Measurements from ENCODE around the gene SNRNP70.

Gene SNRNP70

GRCh38 chr19:49150106-49150943 is 65.1 kb downstream of the SNRNP70 start:
- peak; percentile 77 for DNase-seq (ENCODE audit: low spot score)
- no peak for TF ChIP-seq CTCF (IDR thresholded peaks at IDR 0.05; ENCODE audit: extremely low read depth, missing control alignments)

GRCh38 chr19:49150944-49151243 is 65.6 kb downstream of the SNRNP70 start:
- TF ChIP-seq CTCF (IDR thresholded peaks at IDR 0.05; ENCODE audit: extremely low read depth, missing control alignments) = no peak
- DNase-seq (ENCODE audit: low spot score) = no peak

GRCh38 chr19:49151267-49152118 is 66.2 kb downstream of the SNRNP70 start:
- no peak for TF ChIP-seq CTCF (IDR thresholded peaks at IDR 0.05; ENCODE audit: extremely low read depth, missing control alignments)
- DNase-seq (ENCODE audit: low spot score) = no peak

- DNase-seq (ENCODE audit: low spot score) = no peak
- TF ChIP-seq CTCF (IDR thresholded peaks at IDR 0.05; ENCODE audit: extremely low read depth, missing control alignments) = no peak
These were observed 66.9 kb downstream of the SNRNP70 start for GRCh38 chr19:49152119-49152550.

GRCh38 chr19:49153167-49153809 is 68.0 kb downstream of the SNRNP70 start:
- no peak for TF ChIP-seq CTCF (IDR thresholded peaks at IDR 0.05; ENCODE audit: extremely low read depth, missing control alignments)
- DNase-seq (ENCODE audit: low spot score) = no peak

GRCh38 chr19:49154279-49154678 is 69.0 kb downstream of the SNRNP70 start:
- no peak for DNase-seq (ENCODE audit: low spot score)
- TF ChIP-seq CTCF (IDR thresholded peaks at IDR 0.05; ENCODE audit: extremely low read depth, missing control alignments) = no peak

All from GM20000 (cell line).